K562 treated with DMSO at 1 percent for 48 hours (cell line): ENCODE measurements around the gene PRKG2. TPM values are rescaled to one million over a fixed set of nuclear protein-coding genes. Genes with fewer than 3 reads are reported as not detected.

Experiments used
- total RNA-seq: library from RNA; unstranded; fragments of 300-600 nt; gene quantifications from 2 replicates; pipeline ENCODE4 v1.2.3, GENCODE V29; 2022; ENCODE audit warnings: low replicate concordance; ENCODE audit errors: extremely low read depth

PRKG2 gene
- total RNA-seq, result not detected in 2 replicates

GRCh38 chr4:81214881-81215868 lies at the start of gene PRKG2:
Gene PRKG2, minus strand, starts transcription at chr4:81215222. Its CDS starts 10,175 bp downstream, at chr4:81205047.

Other genes starting within 250 kb of the PRKG2 start
- gene BMP3, start 184.5 kb downstream of the PRKG2 start, total RNA-seq, result not detected in 2 replicates